SU-DHL-6 (cell line): ENCODE results near the gene LRRC74A.

Experiments
- EZH2phosphoT487 ChIP-seq: fragments of 200-600 bp; sonication (generic), shearing (Covaris generic); conservative IDR thresholded peaks from 2 replicates; pipeline ENCODE4 v1.6.1; 2018; ENCODE audit warnings: mild to moderate bottlenecking, antibody characterized with exemption, low read length, moderate library complexity, mixed read lengths
- TF ChIP-seq, protein P1 (sequence below): fragments of 200-600 bp; sonication (generic); IDR thresholded peaks from one replicate; pipeline ENCODE4 v1.5.1; 2017; ENCODE audit warnings: antibody characterized with exemption, mild to moderate bottlenecking, low read length, moderate library complexity; ENCODE audit not compliant: insufficient read depth, poor library complexity, severe bottlenecking

DNA sequence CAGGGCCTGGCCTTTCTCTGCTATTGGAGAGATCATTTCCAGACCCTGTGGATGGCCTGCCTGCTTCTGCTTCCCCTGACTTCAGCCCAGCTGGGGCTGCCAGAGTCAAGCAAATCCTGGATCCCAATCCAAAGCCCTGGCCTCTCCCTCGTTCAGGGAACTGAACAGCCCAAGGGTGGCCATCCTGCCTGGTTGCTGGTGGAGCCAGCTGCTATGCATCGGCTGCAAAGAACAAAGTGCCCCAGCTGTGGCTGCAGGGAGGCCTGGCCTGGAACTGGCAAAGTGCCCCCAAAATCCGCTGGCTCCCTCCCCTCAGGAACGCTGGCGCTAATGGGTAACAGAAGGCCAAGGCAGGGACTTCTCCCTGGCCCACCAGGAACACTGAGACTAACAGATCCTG is 56.4 kb downstream of the LRRC74A start:
- TF ChIP-seq, protein P1, sequence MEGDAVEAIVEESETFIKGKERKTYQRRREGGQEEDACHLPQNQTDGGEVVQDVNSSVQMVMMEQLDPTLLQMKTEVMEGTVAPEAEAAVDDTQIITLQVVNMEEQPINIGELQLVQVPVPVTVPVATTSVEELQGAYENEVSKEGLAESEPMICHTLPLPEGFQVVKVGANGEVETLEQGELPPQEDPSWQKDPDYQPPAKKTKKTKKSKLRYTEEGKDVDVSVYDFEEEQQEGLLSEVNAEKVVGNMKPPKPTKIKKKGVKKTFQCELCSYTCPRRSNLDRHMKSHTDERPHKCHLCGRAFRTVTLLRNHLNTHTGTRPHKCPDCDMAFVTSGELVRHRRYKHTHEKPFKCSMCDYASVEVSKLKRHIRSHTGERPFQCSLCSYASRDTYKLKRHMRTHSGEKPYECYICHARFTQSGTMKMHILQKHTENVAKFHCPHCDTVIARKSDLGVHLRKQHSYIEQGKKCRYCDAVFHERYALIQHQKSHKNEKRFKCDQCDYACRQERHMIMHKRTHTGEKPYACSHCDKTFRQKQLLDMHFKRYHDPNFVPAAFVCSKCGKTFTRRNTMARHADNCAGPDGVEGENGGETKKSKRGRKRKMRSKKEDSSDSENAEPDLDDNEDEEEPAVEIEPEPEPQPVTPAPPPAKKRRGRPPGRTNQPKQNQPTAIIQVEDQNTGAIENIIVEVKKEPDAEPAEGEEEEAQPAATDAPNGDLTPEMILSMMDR = no peak
- TF ChIP-seq EZH2phosphoT487 = no peak
